OCI-LY7 (cell line): Measurements from ENCODE around the gene SENP6. TPM values are rescaled to one million over a fixed set of nuclear protein-coding genes. Genes with fewer than 3 reads are reported as not detected.
A peak's percentile ranks its signal among the peaks of the same experiment; 100 is the strongest.

ENCODE experiments used
- BruUV-seq: library from RNA; stranded (reverse); fragments of 400-500 nt; replicated peaks from 2 replicates; lab custom pipeline; 2021; lab: Mats Ljungman, UMichigan
- CTCF ChIA-PET: fragments of 300-600 bp; sonication (Branson Sonifier 250); formaldehyde crosslinking; loops from one replicate; lab custom pipeline; 2022; ENCODE audit warnings: antibody characterized with exemption; ENCODE audit not compliant: unreplicated experiment; lab: Charles Lee
- POLR2A ChIA-PET: fragments of 300-600 bp; sonication (Branson Sonifier 250); formaldehyde crosslinking; loops from one replicate; lab custom pipeline; 2022; ENCODE audit warnings: antibody characterized with exemption; lab: Charles Lee
- DNase-seq: peaks from one replicate; pipeline ENCODE4 v3.0.0-alpha.2; 2015; ENCODE audit warnings: low spot score
- H2AFZ ChIP-seq: fragments of 200-600 bp; sonication (generic), shearing (Covaris generic); 2 replicates; pipeline ENCODE4 v1.6.1; 2014; ENCODE audit warnings: mild to moderate bottlenecking, antibody characterized with exemption, low read length, moderate library complexity
- H3K27ac ChIP-seq: fragments of 200-600 bp; sonication (generic); 2 replicates; pipeline ENCODE4 v1.5.1; 2014; ENCODE audit warnings: mixed run types, low read depth, mild to moderate bottlenecking, moderate library complexity, low read length, inconsistent platforms; ENCODE audit not compliant: poor library complexity, severe bottlenecking
- H3K36me3 ChIP-seq: fragments of 200-600 bp; sonication (generic); 2 replicates; pipeline ENCODE4 v1.6.1; 2014; ENCODE audit warnings: mild to moderate bottlenecking, antibody characterized with exemption, low read length, moderate library complexity, mixed read lengths; ENCODE audit not compliant: insufficient read depth
- H3K4me1 ChIP-seq: fragments of 200-600 bp; sonication (generic); 2 replicates; pipeline ENCODE4 v1.5.1; 2014; ENCODE audit warnings: mild to moderate bottlenecking, low read length; ENCODE audit not compliant: insufficient read depth, poor library complexity, severe bottlenecking
- H3K4me2 ChIP-seq: fragments of 200-600 bp; sonication (generic); 2 replicates; pipeline ENCODE4 v1.6.1; 2014; ENCODE audit warnings: mild to moderate bottlenecking, low read length
- H3K4me3 ChIP-seq: fragments of 200-600 bp; sonication (generic); 2 replicates; pipeline ENCODE4 v1.5.1; 2014; ENCODE audit warnings: mild to moderate bottlenecking, low read depth, low read length; ENCODE audit not compliant: poor library complexity, severe bottlenecking
- H3K79me2 ChIP-seq: fragments of 200-600 bp; sonication (generic); 2 replicates; pipeline ENCODE4 v1.6.1; 2016; ENCODE audit warnings: low read depth, mild to moderate bottlenecking, low read length, moderate library complexity, mixed read lengths; ENCODE audit not compliant: insufficient read depth
- H3K9me2 ChIP-seq: fragments of 200-600 bp; sonication (generic); 2 replicates; pipeline ENCODE4 v1.6.1; 2016; ENCODE audit warnings: mild to moderate bottlenecking, low read length, mixed read lengths; ENCODE audit not compliant: insufficient read depth
- H3K9me3 ChIP-seq: fragments of 200-600 bp; sonication (generic); 2 replicates; pipeline ENCODE4 v1.6.1; 2014; ENCODE audit warnings: mild to moderate bottlenecking, mixed run types, low read length, mixed read lengths
- H4K20me1 ChIP-seq: fragments of 200-600 bp; sonication (generic); 2 replicates; pipeline ENCODE4 v1.6.1; 2014; ENCODE audit warnings: mild to moderate bottlenecking, antibody characterized with exemption, low read length, moderate library complexity, mixed read lengths; ENCODE audit not compliant: insufficient read depth
- CTCF ChIP-seq: fragments of 200-600 bp; sonication (generic); conservative IDR thresholded peaks from 2 replicates; pipeline ENCODE4 v1.5.1; 2014; ENCODE audit warnings: mild to moderate bottlenecking, antibody characterized with exemption, low read length, moderate library complexity, mixed read lengths
- EZH2phosphoT487 ChIP-seq: fragments of 200-600 bp; sonication (generic); IDR thresholded peaks from 2 replicates; pipeline ENCODE4 v1.6.1; 2018; ENCODE audit warnings: low read depth, borderline replicate concordance, mild to moderate bottlenecking, mixed run types, antibody characterized with exemption, low read length, moderate library complexity, mixed read lengths
- intact Hi-C: fragments of 100-400 bp; cut with micrococcal nuclease; formaldehyde crosslinking; loops from one replicate; pipeline ENCODE4 v1.10.0; 2022; ENCODE audit not compliant: unreplicated experiment
- total RNA-seq, 2 experiments: library from RNA; depleted of rRNA in 1 of 2; stranded (reverse); fragments of >200 nt in 1 of 2; shearing (Covaris generic) in 1 of 2; gene quantifications; 2 replicates each; pipeline ENCODE4 v1.2.3, GENCODE V29; 2014 to 2022

Gene SENP6
- total RNA-seq, 2 experiments from 2014 or later: 61.1 to 85.4 TPM

- TF ChIP-seq CTCF (no peak), EZH2phosphoT487 (no peak)
- peaks cover 54% of the 10 kb centered on the region for H3K4me1 ChIP-seq
- intact Hi-C loops: loop anchor here (10.0 kb wide), 1 partner anchor 1957 kb away; the partner anchor contains the start of gene SLC17A5
- no peak overlapping the region for H2AFZ ChIP-seq
- peaks cover 5% of the 10 kb centered on the region; the same call in 1 of the 2 replicates for H3K9me3 ChIP-seq
- no peaks in the 10 kb centered on the region for H3K9me2 ChIP-seq
- DNase-seq: no peak
- peak overlapping the region; percentile 32; the same call in 1 of the 2 replicates for H3K4me2 ChIP-seq
- no TSS peak for BruUV-seq
- ChIA-PET CTCF (interaction anchor here (1.1 kb wide), 1 partner anchor 9 kb away, joined by 5 read pairs; no protein-coding TSS in a partner anchor), POLR2A (interaction anchor here (1.1 to 2.4 kb wide), 2 partner anchors 9 to 11 kb away, joined by 3 to 16 read pairs; partner anchors contain the start of gene SENP6)
- H3K36me3 ChIP-seq: peaks cover 26% of the 10 kb centered on the region
- peaks cover 37% of the 10 kb centered on the region for H4K20me1 ChIP-seq
- H3K79me2 ChIP-seq: peaks cover 100% of the 10 kb centered on the region
- H3K4me3 ChIP-seq: no peak overlapping the region
- H3K27ac ChIP-seq: no peak overlapping the region
Measured at GRCh38 chr6:75611702-75612375, 10.2 kb downstream of the SENP6 start.

- Histone ChIP-seq H3K9me3 (peaks cover 5% of the 10 kb centered on the region; the same call in 1 of the 2 replicates), H3K4me2 (peak overlapping the region; percentile 32; the same call in 1 of the 2 replicates), H4K20me1 (peaks cover 33% of the 10 kb centered on the region; the same call in 1 of the 2 replicates), H3K9me2 (no peaks in the 10 kb centered on the region), H3K79me2 (peaks cover 100% of the 10 kb centered on the region), H2AFZ (no peak overlapping the region), H3K4me1 (peaks cover 54% of the 10 kb centered on the region), H3K27ac (no peak overlapping the region), H3K36me3 (peaks cover 26% of the 10 kb centered on the region), H3K4me3 (no peak overlapping the region)
- no TSS peak for BruUV-seq
- CTCF ChIA-PET: no interaction called here
- TF ChIP-seq EZH2phosphoT487 (no peak), CTCF (no peak)
- intact Hi-C loops: loop anchor here (10.0 kb wide), 1 partner anchor 1958 kb away; the partner anchor contains the start of gene SLC17A5
- POLR2A ChIA-PET: interaction anchor here (1.0 to 2.4 kb wide), 3 partner anchors 10 to 87 kb away, joined by 3 to 16 read pairs (median 3); partner anchors contain the start of gene SENP6
- DNase-seq: no peak
Measured at GRCh38 chr6:75612434-75612833, 10.8 kb downstream of the SENP6 start.
